Tibial artery (tissue), 4 donors: ENCODE data around the gene ARMC8.

Source experiments
- DNase-seq, 2 donors: peaks; one replicate each; pipeline ENCODE4 v3.0.0-alpha.2; 2019
- H3K27ac ChIP-seq, 2 donors: fragments of 200-600 bp; sonication (generic) in 1 of 2; 1 replicate in 1 of 2; 2 replicates in 1 of 2; pipeline ENCODE4 v1.5.1; 2018 to 2019; ENCODE audit warnings: mild to moderate bottlenecking in 1 of 2
- H3K27me3 ChIP-seq, 2 donors: fragments of 200-600 bp; sonication (generic) in 1 of 2; one replicate each; pipeline versions ENCODE4 v1.5.1 to v1.6.0; 2016 to 2019
- H3K36me3 ChIP-seq, 3 donors: fragments of 200-600 bp; sonication (generic) in 2 of 3; one replicate each; pipeline ENCODE4 v1.5.1; 2016 to 2019; ENCODE audit warnings: mild to moderate bottlenecking in 2 of 3
- H3K4me1 ChIP-seq, 4 donors: fragments of 200-600 bp; sonication (generic) in 2 of 4; 1 replicate in 3 of 4; 2 replicates in 1 of 4; pipeline ENCODE4 v1.5.1; 2016 to 2019
- H3K4me3 ChIP-seq, 2 donors: fragments of 200-600 bp; sonication (generic) in 1 of 2; 1 replicate in 1 of 2; 2 replicates in 1 of 2; pipeline ENCODE4 v1.5.1; 2018 to 2019; ENCODE audit warnings: mild to moderate bottlenecking in 2 of 2
- H3K9me3 ChIP-seq, 3 donors: fragments of 200-600 bp; sonication (generic) in 1 of 3; one replicate each; pipeline ENCODE4 v1.5.1; 2016 to 2019
- intact Hi-C: fragments of 100-400 bp; cut with DNase I; formaldehyde crosslinking; loops from one replicate; pipeline ENCODE4 v1.15.0; 2023; ENCODE audit warnings: low total_unique reads
- TF ChIP-seq, protein P1 (sequence below), 2 experiments: fragments of 200-600 bp in 1 of 2; fragments of 450-650 bp in 1 of 2; IDR thresholded peaks; one replicate each; pipeline ENCODE4 v1.5.1; 2017 to 2019; ENCODE audit warnings: antibody characterized with exemption in 2 of 2, mild to moderate bottlenecking in 1 of 2, moderate library complexity in 1 of 2

The ARMC8 gene

DNA sequence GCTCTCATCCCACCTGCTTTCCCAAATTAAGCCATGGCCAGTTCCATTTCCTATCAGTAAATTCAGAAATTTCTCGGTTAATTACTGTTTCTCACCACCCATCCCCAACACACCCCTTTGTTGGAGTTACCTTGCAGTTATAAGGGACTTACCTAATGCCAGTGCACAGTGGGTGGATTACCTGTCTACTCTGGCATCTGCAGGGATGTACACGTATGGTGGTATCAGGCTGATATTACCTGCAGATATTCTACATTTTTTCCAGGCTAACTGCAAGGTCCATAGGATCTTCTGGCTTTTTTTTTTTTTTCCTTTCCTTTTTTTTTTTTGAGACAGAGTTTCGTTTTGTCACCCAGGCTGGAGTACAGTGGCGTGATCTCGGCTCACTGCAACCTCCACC is 153.4 kb downstream of the ARMC8 start:
- H3K36me3 ChIP-seq: no peaks in the 10 kb centered on the region
- H3K9me3 ChIP-seq: no peaks in the 10 kb centered on the region
- intact Hi-C loops: no loop called here
- DNase-seq: no peak
- H3K27ac ChIP-seq: no peak overlapping the region
- no peaks in the 10 kb centered on the region for H3K27me3 ChIP-seq
- TF ChIP-seq, protein P1, sequence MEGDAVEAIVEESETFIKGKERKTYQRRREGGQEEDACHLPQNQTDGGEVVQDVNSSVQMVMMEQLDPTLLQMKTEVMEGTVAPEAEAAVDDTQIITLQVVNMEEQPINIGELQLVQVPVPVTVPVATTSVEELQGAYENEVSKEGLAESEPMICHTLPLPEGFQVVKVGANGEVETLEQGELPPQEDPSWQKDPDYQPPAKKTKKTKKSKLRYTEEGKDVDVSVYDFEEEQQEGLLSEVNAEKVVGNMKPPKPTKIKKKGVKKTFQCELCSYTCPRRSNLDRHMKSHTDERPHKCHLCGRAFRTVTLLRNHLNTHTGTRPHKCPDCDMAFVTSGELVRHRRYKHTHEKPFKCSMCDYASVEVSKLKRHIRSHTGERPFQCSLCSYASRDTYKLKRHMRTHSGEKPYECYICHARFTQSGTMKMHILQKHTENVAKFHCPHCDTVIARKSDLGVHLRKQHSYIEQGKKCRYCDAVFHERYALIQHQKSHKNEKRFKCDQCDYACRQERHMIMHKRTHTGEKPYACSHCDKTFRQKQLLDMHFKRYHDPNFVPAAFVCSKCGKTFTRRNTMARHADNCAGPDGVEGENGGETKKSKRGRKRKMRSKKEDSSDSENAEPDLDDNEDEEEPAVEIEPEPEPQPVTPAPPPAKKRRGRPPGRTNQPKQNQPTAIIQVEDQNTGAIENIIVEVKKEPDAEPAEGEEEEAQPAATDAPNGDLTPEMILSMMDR (IDR thresholded peaks at IDR 0.05): no peak
- no peak overlapping the region for H3K4me3 ChIP-seq
- peaks cover 0 to 9% (median 0%) of the 10 kb centered on the region in 4 donors for H3K4me1 ChIP-seq

DNA sequence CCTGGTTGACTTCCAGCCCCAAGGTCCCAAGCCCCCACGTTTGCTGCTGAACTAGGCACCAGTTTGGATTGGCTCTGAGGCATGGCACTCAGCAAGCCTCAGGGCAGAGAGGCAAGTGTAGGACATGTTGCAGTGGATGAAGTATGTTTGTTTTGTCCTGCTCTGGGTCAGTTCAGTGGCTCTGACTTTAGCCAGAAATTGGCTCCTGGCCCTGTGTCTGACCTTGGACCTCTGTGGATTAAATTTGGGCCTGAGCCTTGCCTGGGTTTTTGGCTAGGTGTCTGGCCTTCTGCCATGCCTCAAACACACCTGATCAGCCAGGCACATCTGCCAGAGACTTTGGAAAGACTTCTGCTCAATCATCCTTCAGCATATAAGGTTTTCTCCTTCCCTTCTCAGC is 157.7 kb downstream of the ARMC8 start:
- Histone ChIP-seq H3K36me3 (no peaks in the 10 kb centered on the region), H3K27ac (no peak overlapping the region), H3K9me3 (no peaks in the 10 kb centered on the region), H3K27me3 (no peaks in the 10 kb centered on the region), H3K4me3 (no peak overlapping the region), H3K4me1 (peaks cover 0 to 14% (median 5%) of the 10 kb centered on the region in 4 donors)
- TF ChIP-seq, protein P1 (IDR thresholded peaks at IDR 0.05): no peak
- DNase-seq: no peak
- intact Hi-C loops: no loop called here
